Erythroblast (primary cell): ENCODE results near the gene DIP2C.

Experiments used
- GATA1 ChIP-seq: IDR thresholded peaks from 2 replicates; pipeline ENCODE4 v1.6.1; 2011; ENCODE audit warnings: low read depth, mild to moderate bottlenecking, control low read depth, low read length, moderate library complexity
- POLR2A ChIP-seq: IDR thresholded peaks from 2 replicates; pipeline ENCODE4 v1.6.1; 2011; ENCODE audit warnings: mild to moderate bottlenecking, low read length

- TF ChIP-seq POLR2A (no peak), GATA1 (no peak)
These were observed 34.8 kb downstream of the DIP2C start for GRCh38 chr10:654647-654996.
